ENCODE results near the gene CKS1B. TPM values are rescaled to one million over a fixed set of nuclear protein-coding genes. Genes with fewer than 3 reads are reported as not detected.

Gene CKS1B
- total and polyA plus RNA-seq, 2 donors (not counting 1 experiment from before 2014, with no cell fraction given): 40.3 to 55.4 TPM

- no peak for TF ChIP-seq EZH2 (IDR thresholded peaks at IDR 0.05; ENCODE audit: low read length, missing control alignments)
- TF ChIP-seq, protein P1, sequence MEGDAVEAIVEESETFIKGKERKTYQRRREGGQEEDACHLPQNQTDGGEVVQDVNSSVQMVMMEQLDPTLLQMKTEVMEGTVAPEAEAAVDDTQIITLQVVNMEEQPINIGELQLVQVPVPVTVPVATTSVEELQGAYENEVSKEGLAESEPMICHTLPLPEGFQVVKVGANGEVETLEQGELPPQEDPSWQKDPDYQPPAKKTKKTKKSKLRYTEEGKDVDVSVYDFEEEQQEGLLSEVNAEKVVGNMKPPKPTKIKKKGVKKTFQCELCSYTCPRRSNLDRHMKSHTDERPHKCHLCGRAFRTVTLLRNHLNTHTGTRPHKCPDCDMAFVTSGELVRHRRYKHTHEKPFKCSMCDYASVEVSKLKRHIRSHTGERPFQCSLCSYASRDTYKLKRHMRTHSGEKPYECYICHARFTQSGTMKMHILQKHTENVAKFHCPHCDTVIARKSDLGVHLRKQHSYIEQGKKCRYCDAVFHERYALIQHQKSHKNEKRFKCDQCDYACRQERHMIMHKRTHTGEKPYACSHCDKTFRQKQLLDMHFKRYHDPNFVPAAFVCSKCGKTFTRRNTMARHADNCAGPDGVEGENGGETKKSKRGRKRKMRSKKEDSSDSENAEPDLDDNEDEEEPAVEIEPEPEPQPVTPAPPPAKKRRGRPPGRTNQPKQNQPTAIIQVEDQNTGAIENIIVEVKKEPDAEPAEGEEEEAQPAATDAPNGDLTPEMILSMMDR (conservative IDR thresholded peaks at IDR 0.05 in 1 of 2, IDR thresholded peaks at IDR 0.05 in 1 of 2; ENCODE audit: low read depth in 1 of 2, low read length in 2 of 2): no peak
- no peak overlapping the region for H3K9ac ChIP-seq (ENCODE audit: insufficient read depth, low read length)
- H3K27me3 ChIP-seq (ENCODE audit: control insufficient read depth, insufficient read depth, low read length): no peaks in the 10 kb centered on the region
- H3K36me3 ChIP-seq (ENCODE audit: control insufficient read depth, insufficient read depth, low read length): no peaks in the 10 kb centered on the region
- peaks cover 14% of the 10 kb centered on the region for H3K4me1 ChIP-seq (ENCODE audit: control insufficient read depth, extremely low read depth, insufficient read depth, low read length)
- no peaks in the 10 kb centered on the region for H4K20me1 ChIP-seq (ENCODE audit: control insufficient read depth, extremely low read depth, insufficient read depth, low read length)
- H3K4me2 ChIP-seq (ENCODE audit: extremely low read depth, insufficient read depth, low read length): no peak overlapping the region
- DNase-seq (ENCODE audit: low read depth in 2 of 2): peak in 1 of 2 donors; percentile 16
- no peak overlapping the region for H3K27ac ChIP-seq (ENCODE audit: insufficient read depth, low read length)
- H3K79me2 ChIP-seq (ENCODE audit: control insufficient read depth, insufficient read depth, low read length): no peaks in the 10 kb centered on the region
- no peak overlapping the region for H2AFZ ChIP-seq (ENCODE audit: low read length)
- H3K9me3 ChIP-seq (ENCODE audit: control insufficient read depth, insufficient read depth, low read depth, low read length): no peaks in the 10 kb centered on the region
- H3K4me3 ChIP-seq (replicated peaks in 1 of 4; ENCODE audit: control extremely low read depth in 1 of 4, insufficient read depth in 1 of 4, low read depth in 3 of 4, low read length in 4 of 4): no peak overlapping the region
These were observed 47.9 kb downstream of the CKS1B start for GRCh38 chr1:155022136-155022926.

DNA sequence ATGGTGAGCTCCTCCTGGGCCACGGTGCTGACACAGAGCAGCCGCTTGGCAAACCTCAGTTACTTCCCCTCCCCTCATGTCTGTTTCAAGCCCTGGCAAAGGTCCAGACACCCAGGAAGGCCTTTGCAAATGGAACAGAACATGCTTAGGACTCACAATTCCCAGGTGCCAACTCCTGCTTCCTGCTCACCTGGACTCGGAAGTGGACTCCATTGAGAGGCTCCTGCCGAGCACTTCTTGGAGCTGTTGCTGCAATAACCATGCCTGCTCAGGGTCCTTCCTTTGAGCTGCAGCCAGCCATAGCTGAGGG is 48.4 kb downstream of the CKS1B start:
- no peak overlapping the region for H3K4me2 ChIP-seq (ENCODE audit: extremely low read depth, insufficient read depth, low read length)
- no peaks in the 10 kb centered on the region for H4K20me1 ChIP-seq (ENCODE audit: control insufficient read depth, extremely low read depth, insufficient read depth, low read length)
- H3K27me3 ChIP-seq (ENCODE audit: control insufficient read depth, insufficient read depth, low read length): no peaks in the 10 kb centered on the region
- no peaks in the 10 kb centered on the region for H3K36me3 ChIP-seq (ENCODE audit: control insufficient read depth, insufficient read depth, low read length)
- no peak overlapping the region for H3K27ac ChIP-seq (ENCODE audit: insufficient read depth, low read length)
- H3K4me3 ChIP-seq (replicated peaks in 1 of 4; ENCODE audit: control extremely low read depth in 1 of 4, insufficient read depth in 1 of 4, low read depth in 3 of 4, low read length in 4 of 4): no peak overlapping the region
- DNase-seq (ENCODE audit: low read depth in 2 of 2): no peak
- H2AFZ ChIP-seq (ENCODE audit: low read length): no peak overlapping the region
- H3K9me3 ChIP-seq (ENCODE audit: control insufficient read depth, insufficient read depth, low read depth, low read length): no peaks in the 10 kb centered on the region
- no peak overlapping the region for H3K9ac ChIP-seq (ENCODE audit: insufficient read depth, low read length)
- no peaks in the 10 kb centered on the region for H3K79me2 ChIP-seq (ENCODE audit: control insufficient read depth, insufficient read depth, low read length)
- peaks cover 10% of the 10 kb centered on the region for H3K4me1 ChIP-seq (ENCODE audit: control insufficient read depth, extremely low read depth, insufficient read depth, low read length)
- no peak for TF ChIP-seq EZH2 (IDR thresholded peaks at IDR 0.05; ENCODE audit: low read length, missing control alignments)
- TF ChIP-seq, protein P1 (conservative IDR thresholded peaks at IDR 0.05 in 1 of 2, IDR thresholded peaks at IDR 0.05 in 1 of 2; ENCODE audit: low read depth in 1 of 2, low read length in 2 of 2): no peak

- no peaks in the 10 kb centered on the region for H4K20me1 ChIP-seq (ENCODE audit: control insufficient read depth, extremely low read depth, insufficient read depth, low read length)
These were observed 49.1 kb downstream of the CKS1B start for GRCh38 chr1:155023627-155024026.

More at GRCh38 chr1:155023627-155024026, 49.1 kb downstream of the CKS1B start:
- Histone ChIP-seq H3K4me3 (replicated peaks in 1 of 4; ENCODE audit: control extremely low read depth in 1 of 4, insufficient read depth in 1 of 4, low read depth in 3 of 4, low read length in 4 of 4) (no peak overlapping the region), H3K36me3 (ENCODE audit: control insufficient read depth, insufficient read depth, low read length) (no peaks in the 10 kb centered on the region), H3K4me1 (ENCODE audit: control insufficient read depth, extremely low read depth, insufficient read depth, low read length) (peaks cover 5% of the 10 kb centered on the region), H3K9ac (ENCODE audit: insufficient read depth, low read length) (no peak overlapping the region), H3K27me3 (ENCODE audit: control insufficient read depth, insufficient read depth, low read length) (no peaks in the 10 kb centered on the region), H3K27ac (ENCODE audit: insufficient read depth, low read length) (no peak overlapping the region), H3K79me2 (ENCODE audit: control insufficient read depth, insufficient read depth, low read length) (no peaks in the 10 kb centered on the region), H3K9me3 (ENCODE audit: control insufficient read depth, insufficient read depth, low read depth, low read length) (no peaks in the 10 kb centered on the region), H3K4me2 (ENCODE audit: extremely low read depth, insufficient read depth, low read length) (no peak overlapping the region), H2AFZ (ENCODE audit: low read length) (no peak overlapping the region)
- no peak for DNase-seq (ENCODE audit: low read depth in 2 of 2)
- TF ChIP-seq, protein P1 (conservative IDR thresholded peaks at IDR 0.05 in 1 of 2, IDR thresholded peaks at IDR 0.05 in 1 of 2; ENCODE audit: low read depth in 1 of 2, low read length in 2 of 2): no peak
- TF ChIP-seq EZH2 (IDR thresholded peaks at IDR 0.05; ENCODE audit: low read length, missing control alignments): no peak

All from fibroblast of lung (primary cell).